WTC11 (cell line): ENCODE measurements around the gene EI24. TPM values are rescaled to one million over a fixed set of nuclear protein-coding genes. Genes with fewer than 3 reads are reported as not detected.

Experiments
- ATAC-seq: fragments of 200-7000 bp; cut with Tn5 transposase; 2 replicates; pipeline ENCODE4 v1.10.0; 2021; ENCODE audit warnings: mild to moderate bottlenecking, moderate library complexity
- CTCF ChIA-PET: fragments of 300-600 bp; sonication (Branson Sonifier 250); formaldehyde crosslinking; loops from one replicate; lab custom pipeline; 2021; ENCODE audit warnings: antibody characterized with exemption; lab: Charles Lee
- POLR2A ChIA-PET: fragments of 350-600 bp; sonication (Branson Sonifier 250); formaldehyde crosslinking; loops from one replicate; lab custom pipeline; 2021; ENCODE audit warnings: antibody characterized with exemption; lab: Charles Lee
- DNase-seq: peaks from one replicate; pipeline ENCODE4 v3.0.0; 2021; ENCODE audit warnings: low spot score
- H3K27ac Mint-ChIP-seq: 2 replicates; pipeline ENCODE4 v1.8.0; 2021; ENCODE audit warnings: mixed read lengths
- H3K27me3 Mint-ChIP-seq: 2 replicates; pipeline ENCODE4 v1.8.0; 2021; ENCODE audit warnings: low read depth, mild to moderate bottlenecking, moderate library complexity, mixed read lengths
- H3K36me3 Mint-ChIP-seq: 2 replicates; pipeline ENCODE4 v1.8.0; 2021; ENCODE audit warnings: mixed read lengths
- H3K4me1 Mint-ChIP-seq: 2 replicates; pipeline ENCODE4 v1.8.0; 2022; ENCODE audit warnings: mixed read lengths
- H3K4me3 Mint-ChIP-seq: 2 replicates; pipeline ENCODE4 v1.8.0; 2021; ENCODE audit warnings: mild to moderate bottlenecking, moderate library complexity, mixed read lengths
- H3K9me3 Mint-ChIP-seq: 2 replicates; pipeline ENCODE4 v1.8.0; 2021; ENCODE audit warnings: mixed read lengths
- CBFB ChIP-seq: sonication (generic); formaldehyde crosslinking; IDR thresholded peaks from 2 replicates; pipeline ENCODE4 v1.8.1; 2022; ENCODE audit warnings: mild to moderate bottlenecking, low read depth, missing genetic modification reagents
- CDX4 ChIP-seq: fragments of 250-450 bp; sonication (Bioruptor Pico); IDR thresholded peaks from 2 replicates; pipeline ENCODE4 v1.9.0; 2021; ENCODE audit warnings: moderate library complexity, mild to moderate bottlenecking, inconsistent platforms, borderline replicate concordance
- CREB1 ChIP-seq: sonication (generic); formaldehyde crosslinking; IDR thresholded peaks from 2 replicates; pipeline ENCODE4 v1.8.0; 2023; ENCODE audit warnings: mild to moderate bottlenecking, missing genetic modification reagents
- ESRRA ChIP-seq: sonication (generic); formaldehyde crosslinking; IDR thresholded peaks from 2 replicates; pipeline ENCODE4 v1.8.1; 2022; ENCODE audit warnings: mild to moderate bottlenecking, missing genetic modification reagents, borderline replicate concordance
- ETV6 ChIP-seq: sonication (generic); formaldehyde crosslinking; IDR thresholded peaks from 2 replicates; pipeline ENCODE4 v1.8.1; 2022; ENCODE audit warnings: mild to moderate bottlenecking, missing genetic modification reagents
- FOXK1 ChIP-seq: sonication (generic); formaldehyde crosslinking; IDR thresholded peaks from 2 replicates; pipeline ENCODE4 v1.8.0; 2022; ENCODE audit warnings: mild to moderate bottlenecking, moderate library complexity, missing genetic modification reagents
- FOXP1 ChIP-seq: sonication (generic); formaldehyde crosslinking; IDR thresholded peaks from 2 replicates; pipeline ENCODE4 v1.8.0; 2022; ENCODE audit warnings: missing genetic modification reagents, mild to moderate bottlenecking, moderate library complexity, borderline replicate concordance
- GABPB1 ChIP-seq: sonication (generic); formaldehyde crosslinking; IDR thresholded peaks from 2 replicates; pipeline ENCODE4 v1.8.1; 2023; ENCODE audit warnings: mild to moderate bottlenecking, missing genetic modification reagents
- NFATC4 ChIP-seq: fragments of 250-450 bp; sonication (Bioruptor Pico); IDR thresholded peaks from 2 replicates; pipeline ENCODE4 v1.9.0; 2021; ENCODE audit warnings: mild to moderate bottlenecking
- NFYB ChIP-seq: sonication (generic); formaldehyde crosslinking; conservative IDR thresholded peaks from 2 replicates; pipeline ENCODE4 v1.8.0; 2022; ENCODE audit warnings: low read depth, missing genetic modification reagents
- NR1H2 ChIP-seq: sonication (generic); formaldehyde crosslinking; IDR thresholded peaks from 2 replicates; pipeline ENCODE4 v1.9.0; 2021; ENCODE audit warnings: mild to moderate bottlenecking, moderate library complexity, missing genetic modification reagents
- PRRX2 ChIP-seq: fragments of 250-450 bp; sonication (Bioruptor Pico); IDR thresholded peaks from 2 replicates; pipeline ENCODE4 v1.8.0; 2021; ENCODE audit warnings: mild to moderate bottlenecking
- SMAD3 ChIP-seq: sonication (generic); formaldehyde crosslinking; IDR thresholded peaks from 2 replicates; pipeline ENCODE4 v1.8.0; 2022; ENCODE audit warnings: missing genetic modification reagents, mild to moderate bottlenecking, borderline replicate concordance
- TEAD4 ChIP-seq: sonication (generic); formaldehyde crosslinking; IDR thresholded peaks from 2 replicates; pipeline ENCODE4 v1.8.0; 2022; ENCODE audit warnings: mild to moderate bottlenecking, missing genetic modification reagents
- ZBTB21 ChIP-seq: sonication (generic); formaldehyde crosslinking; IDR thresholded peaks from 2 replicates; pipeline ENCODE4 v1.8.1; 2023; ENCODE audit warnings: mild to moderate bottlenecking, missing genetic modification reagents, borderline replicate concordance
- ZNF232 ChIP-seq: sonication (generic); formaldehyde crosslinking; IDR thresholded peaks from 2 replicates; pipeline ENCODE4 v1.8.0; 2022; ENCODE audit warnings: mild to moderate bottlenecking, missing genetic modification reagents
- ZNF317 ChIP-seq: sonication (generic); formaldehyde crosslinking; IDR thresholded peaks from 2 replicates; pipeline ENCODE4 v1.8.1; 2023; ENCODE audit warnings: low read depth, mild to moderate bottlenecking, moderate library complexity, missing genetic modification reagents, borderline replicate concordance
- ZNF423 ChIP-seq: fragments of 250-450 bp; sonication (Bioruptor Pico); IDR thresholded peaks from 2 replicates; pipeline ENCODE4 v2.1.2; 2022; ENCODE audit warnings: mild to moderate bottlenecking, moderate library complexity
- ZNF425 ChIP-seq: fragments of 250-450 bp; sonication (Bioruptor Pico); conservative IDR thresholded peaks from 2 replicates; pipeline ENCODE4 v1.9.0; 2021; ENCODE audit warnings: mild to moderate bottlenecking
- ZNF532 ChIP-seq: fragments of 250-450 bp; sonication (Bioruptor Pico); IDR thresholded peaks from 2 replicates; pipeline ENCODE4 v1.9.0; 2021; ENCODE audit warnings: mild to moderate bottlenecking, borderline replicate concordance
- total RNA-seq: library from RNA; stranded (reverse); gene quantifications from 3 replicates; pipeline ENCODE4 v1.2.3, GENCODE V29; 2021
- TF ChIP-seq, protein P1 (sequence below): sonication (generic); formaldehyde crosslinking; IDR thresholded peaks from 2 replicates; pipeline ENCODE4 v1.8.0; 2023; ENCODE audit warnings: missing genetic modification reagents
- TF ChIP-seq, protein P2 (sequence below): sonication (generic); formaldehyde crosslinking; IDR thresholded peaks from 2 replicates; pipeline ENCODE4 v1.8.0; 2022; ENCODE audit warnings: mild to moderate bottlenecking, missing genetic modification reagents

The EI24 gene
- total RNA-seq, 1 experiment from 2014 or later: 120 TPM

GRCh38 chr11:125609545-125609944, 40.3 kb downstream of the EI24 start:
- TF ChIP-seq NFATC4 (CRISPR knock-in tag) (no peak), ZNF423 (CRISPR knock-in tag) (no peak), NR1H2 (CRISPR knock-in tag) (no peak), FOXK1 (CRISPR knock-in tag) (no peak), ZNF317 (no peak), ZNF232 (no peak), CREB1 (CRISPR knock-in tag) (no peak)
- Mint-ChIP-seq H3K36me3 (peaks cover 76% of the 10 kb centered on the region), H3K9me3 (no peaks in the 10 kb centered on the region), H3K4me1 (no peaks in the 10 kb centered on the region), H3K4me3 (no peak overlapping the region), H3K27ac (no peak overlapping the region), H3K27me3 (no peaks in the 10 kb centered on the region)
- DNase-seq: no peak
- POLR2A ChIA-PET: no interaction called here
- CTCF ChIA-PET: no interaction called here
- no peak for ATAC-seq

DNA sequence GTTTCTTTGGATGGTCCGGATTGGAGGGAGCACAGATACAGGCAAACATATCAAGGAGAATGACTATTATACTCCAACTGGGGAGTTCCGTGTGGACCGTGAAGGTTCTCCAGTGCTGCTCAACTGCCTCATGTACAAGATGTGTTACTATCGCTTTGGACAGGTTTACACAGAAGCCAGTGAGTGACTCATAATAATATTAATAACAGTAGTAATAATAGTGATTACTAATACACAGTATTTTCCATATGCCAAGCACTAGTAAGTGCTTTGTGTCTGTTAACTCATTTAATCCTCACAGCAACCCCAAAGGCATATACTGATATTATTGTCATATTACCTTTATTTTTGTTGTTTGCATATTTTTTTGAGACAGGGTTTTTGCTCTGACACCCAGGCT, 49.1 kb downstream of the EI24 start:
- CTCF ChIA-PET: interaction anchor here (1.0 kb wide), 1 partner anchor 7 kb away, joined by 3 read pairs; no protein-coding TSS in a partner anchor
- peaks cover 77% of the 10 kb centered on the region for H3K36me3 Mint-ChIP-seq

DNA sequence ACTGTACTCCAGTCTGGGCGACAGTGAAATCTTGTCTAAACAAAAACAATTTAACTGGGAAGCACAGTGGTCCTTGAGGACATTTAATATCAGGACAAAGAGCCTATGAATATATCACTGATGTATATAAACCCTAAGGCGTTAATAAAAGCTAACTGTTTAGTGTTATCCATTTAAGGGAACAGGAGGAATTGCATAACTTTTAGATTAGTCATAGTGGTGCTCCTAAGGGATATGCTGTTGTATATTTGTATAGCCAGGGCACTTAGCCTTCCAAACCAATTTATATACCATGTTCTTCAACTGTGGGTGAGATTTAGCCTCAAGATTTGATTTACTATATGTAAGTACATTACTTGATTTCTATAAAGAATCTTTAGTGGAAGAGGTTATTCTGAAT, 52.7 kb downstream of the EI24 start:
- Mint-ChIP-seq H3K4me1 (peaks cover 7% of the 10 kb centered on the region), H3K27ac (no peak overlapping the region), H3K36me3 (peaks cover 47% of the 10 kb centered on the region), H3K27me3 (no peaks in the 10 kb centered on the region), H3K9me3 (no peaks in the 10 kb centered on the region), H3K4me3 (no peak overlapping the region)
- ATAC-seq (no peak), DNase-seq (no peak)
- ChIA-PET POLR2A (no interaction called here), CTCF (interaction anchor here (0.6 to 0.9 kb wide), 2 partner anchors 44 to 57 kb away, joined by 3 read pairs; no protein-coding TSS in a partner anchor)
- TF ChIP-seq ZNF425 (CRISPR knock-in tag) (no peak), NFYB (CRISPR knock-in tag) (no peak), FOXP1 (no peak), PRRX2 (CRISPR knock-in tag) (no peak), TEAD4 (CRISPR knock-in tag) (no peak), GABPB1 (CRISPR knock-in tag) (no peak), SMAD3 (CRISPR knock-in tag) (no peak), CDX4 (CRISPR knock-in tag) (no peak), CBFB (CRISPR knock-in tag) (no peak), ZBTB21 (CRISPR knock-in tag) (no peak), ETV6 (CRISPR knock-in tag) (no peak), ESRRA (CRISPR knock-in tag) (no peak)
- TF ChIP-seq, protein P1, sequence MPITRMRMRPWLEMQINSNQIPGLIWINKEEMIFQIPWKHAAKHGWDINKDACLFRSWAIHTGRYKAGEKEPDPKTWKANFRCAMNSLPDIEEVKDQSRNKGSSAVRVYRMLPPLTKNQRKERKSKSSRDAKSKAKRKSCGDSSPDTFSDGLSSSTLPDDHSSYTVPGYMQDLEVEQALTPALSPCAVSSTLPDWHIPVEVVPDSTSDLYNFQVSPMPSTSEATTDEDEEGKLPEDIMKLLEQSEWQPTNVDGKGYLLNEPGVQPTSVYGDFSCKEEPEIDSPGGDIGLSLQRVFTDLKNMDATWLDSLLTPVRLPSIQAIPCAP (CRISPR knock-in tag): no peak
- TF ChIP-seq, protein P2, sequence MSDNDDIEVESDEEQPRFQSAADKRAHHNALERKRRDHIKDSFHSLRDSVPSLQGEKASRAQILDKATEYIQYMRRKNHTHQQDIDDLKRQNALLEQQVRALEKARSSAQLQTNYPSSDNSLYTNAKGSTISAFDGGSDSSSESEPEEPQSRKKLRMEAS (CRISPR knock-in tag): no peak

More for the DNA sequence above, 49.1 kb downstream of the EI24 start:
- TF ChIP-seq ZNF532: no peak
- POLR2A ChIA-PET: interaction anchor here (0.6 kb wide), 1 partner anchor 49 kb away, joined by 3 read pairs; no protein-coding TSS in a partner anchor
- Mint-ChIP-seq H3K9me3 (no peaks in the 10 kb centered on the region), H3K27ac (no peak overlapping the region), H3K4me1 (no peaks in the 10 kb centered on the region), H3K27me3 (no peaks in the 10 kb centered on the region), H3K4me3 (no peak overlapping the region)
- ATAC-seq (no peak), DNase-seq (no peak)
